ENCODE measurements around the gene VEZT.

DNA sequence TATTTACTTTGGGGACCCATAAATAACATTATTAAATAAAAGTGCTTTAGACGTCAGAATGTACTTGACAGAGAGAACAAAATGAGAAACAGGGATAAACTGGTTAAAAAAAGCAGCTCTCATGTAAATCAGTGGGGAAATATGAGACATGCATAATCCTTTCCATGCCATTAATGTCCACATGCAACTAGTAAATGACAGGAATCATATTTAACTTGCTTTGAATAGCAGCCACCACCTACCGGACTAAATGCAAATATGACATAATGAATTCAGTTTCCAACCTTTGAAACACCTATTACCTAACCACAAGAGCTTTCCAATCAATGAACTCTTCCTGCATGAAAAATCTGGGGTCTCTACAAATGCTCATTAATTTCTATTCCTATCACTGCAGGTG lies 20.0 kb upstream of the VEZT start:
- TF ChIP-seq, protein P1, sequence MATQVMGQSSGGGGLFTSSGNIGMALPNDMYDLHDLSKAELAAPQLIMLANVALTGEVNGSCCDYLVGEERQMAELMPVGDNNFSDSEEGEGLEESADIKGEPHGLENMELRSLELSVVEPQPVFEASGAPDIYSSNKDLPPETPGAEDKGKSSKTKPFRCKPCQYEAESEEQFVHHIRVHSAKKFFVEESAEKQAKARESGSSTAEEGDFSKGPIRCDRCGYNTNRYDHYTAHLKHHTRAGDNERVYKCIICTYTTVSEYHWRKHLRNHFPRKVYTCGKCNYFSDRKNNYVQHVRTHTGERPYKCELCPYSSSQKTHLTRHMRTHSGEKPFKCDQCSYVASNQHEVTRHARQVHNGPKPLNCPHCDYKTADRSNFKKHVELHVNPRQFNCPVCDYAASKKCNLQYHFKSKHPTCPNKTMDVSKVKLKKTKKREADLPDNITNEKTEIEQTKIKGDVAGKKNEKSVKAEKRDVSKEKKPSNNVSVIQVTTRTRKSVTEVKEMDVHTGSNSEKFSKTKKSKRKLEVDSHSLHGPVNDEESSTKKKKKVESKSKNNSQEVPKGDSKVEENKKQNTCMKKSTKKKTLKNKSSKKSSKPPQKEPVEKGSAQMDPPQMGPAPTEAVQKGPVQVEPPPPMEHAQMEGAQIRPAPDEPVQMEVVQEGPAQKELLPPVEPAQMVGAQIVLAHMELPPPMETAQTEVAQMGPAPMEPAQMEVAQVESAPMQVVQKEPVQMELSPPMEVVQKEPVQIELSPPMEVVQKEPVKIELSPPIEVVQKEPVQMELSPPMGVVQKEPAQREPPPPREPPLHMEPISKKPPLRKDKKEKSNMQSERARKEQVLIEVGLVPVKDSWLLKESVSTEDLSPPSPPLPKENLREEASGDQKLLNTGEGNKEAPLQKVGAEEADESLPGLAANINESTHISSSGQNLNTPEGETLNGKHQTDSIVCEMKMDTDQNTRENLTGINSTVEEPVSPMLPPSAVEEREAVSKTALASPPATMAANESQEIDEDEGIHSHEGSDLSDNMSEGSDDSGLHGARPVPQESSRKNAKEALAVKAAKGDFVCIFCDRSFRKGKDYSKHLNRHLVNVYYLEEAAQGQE (IDR thresholded peaks at IDR 0.05; ENCODE audit: insufficient read depth in 1 of 2, low read depth in 2 of 2, low read length in 2 of 2): no peak
- no peak for TF ChIP-seq POLR2AphosphoS5 (IDR thresholded peaks at IDR 0.05; ENCODE audit: low read depth, low read length)

Measured in PFSK-1 (cell line).